Measurements from ENCODE around the gene MNS1. TPM values are rescaled to one million over a fixed set of nuclear protein-coding genes. Genes with fewer than 3 reads are reported as not detected.

MNS1 gene
- total RNA-seq, 1 donor from 2014 or later: not detected

- H3K36me3 Mint-ChIP-seq (ENCODE audit: unreplicated experiment): peaks cover 7% of the 10 kb centered on the region
- DNase-seq: no peak
- H3K27me3 Mint-ChIP-seq (ENCODE audit: unreplicated experiment): no peaks in the 10 kb centered on the region
- no peak overlapping the region for H3K4me3 Mint-ChIP-seq (ENCODE audit: unreplicated experiment)
- TF ChIP-seq CTCF (IDR thresholded peaks at IDR 0.05; ENCODE audit: partially characterized antibody, unreplicated experiment): no peak
- no peaks in the 10 kb centered on the region for H3K4me1 Mint-ChIP-seq (ENCODE audit: low read depth, unreplicated experiment)
- peaks cover 3% of the 10 kb centered on the region for H3K9me3 Mint-ChIP-seq (ENCODE audit: unreplicated experiment)
- H3K27ac Mint-ChIP-seq (ENCODE audit: unreplicated experiment): no peak overlapping the region
Measured at GRCh38 chr15:56475351-56475750, 10.4 kb upstream of the MNS1 start.

GRCh38 chr15:56473017-56473416, 8.1 kb upstream of the MNS1 start:
- Mint-ChIP-seq H3K9me3 (ENCODE audit: unreplicated experiment) (no peaks in the 10 kb centered on the region), H3K27ac (ENCODE audit: unreplicated experiment) (no peak overlapping the region), H3K4me3 (ENCODE audit: unreplicated experiment) (no peak overlapping the region), H3K4me1 (ENCODE audit: low read depth, unreplicated experiment) (peaks cover 4% of the 10 kb centered on the region), H3K27me3 (ENCODE audit: unreplicated experiment) (no peaks in the 10 kb centered on the region), H3K36me3 (ENCODE audit: unreplicated experiment) (no peaks in the 10 kb centered on the region)
- no peak for DNase-seq
- TF ChIP-seq CTCF (IDR thresholded peaks at IDR 0.05; ENCODE audit: partially characterized antibody, unreplicated experiment): no peak

- Mint-ChIP-seq H3K4me1 (ENCODE audit: low read depth, unreplicated experiment) (peaks cover 4% of the 10 kb centered on the region), H3K27ac (ENCODE audit: unreplicated experiment) (no peak overlapping the region), H3K27me3 (ENCODE audit: unreplicated experiment) (no peaks in the 10 kb centered on the region), H3K4me3 (ENCODE audit: unreplicated experiment) (no peak overlapping the region), H3K36me3 (ENCODE audit: unreplicated experiment) (no peaks in the 10 kb centered on the region), H3K9me3 (ENCODE audit: unreplicated experiment) (no peaks in the 10 kb centered on the region)
- no peak for TF ChIP-seq CTCF (IDR thresholded peaks at IDR 0.05; ENCODE audit: partially characterized antibody, unreplicated experiment)
- DNase-seq: no peak
Measured at GRCh38 chr15:56472278-56472677, 7.3 kb upstream of the MNS1 start.

- Mint-ChIP-seq H3K9me3 (ENCODE audit: unreplicated experiment) (no peaks in the 10 kb centered on the region), H3K36me3 (ENCODE audit: unreplicated experiment) (no peaks in the 10 kb centered on the region), H3K4me3 (ENCODE audit: unreplicated experiment) (no peak overlapping the region), H3K27me3 (ENCODE audit: unreplicated experiment) (peaks cover 2% of the 10 kb centered on the region), H3K4me1 (ENCODE audit: low read depth, unreplicated experiment) (peaks cover 4% of the 10 kb centered on the region), H3K27ac (ENCODE audit: unreplicated experiment) (no peak overlapping the region)
- TF ChIP-seq CTCF (IDR thresholded peaks at IDR 0.05; ENCODE audit: partially characterized antibody, unreplicated experiment): no peak
- DNase-seq: no peak
Measured at GRCh38 chr15:56471440-56472069, 6.6 kb upstream of the MNS1 start.

GRCh38 chr15:56469483-56469882, 4.5 kb upstream of the MNS1 start:
- peaks cover 6% of the 10 kb centered on the region for H3K4me1 Mint-ChIP-seq (ENCODE audit: low read depth, unreplicated experiment)
- TF ChIP-seq CTCF (IDR thresholded peaks at IDR 0.05; ENCODE audit: partially characterized antibody, unreplicated experiment): no peak
- H3K4me3 Mint-ChIP-seq (ENCODE audit: unreplicated experiment): no peak overlapping the region
- no peaks in the 10 kb centered on the region for H3K36me3 Mint-ChIP-seq (ENCODE audit: unreplicated experiment)
- peak overlapping the region; percentile 7 for H3K27ac Mint-ChIP-seq (ENCODE audit: unreplicated experiment)
- H3K9me3 Mint-ChIP-seq (ENCODE audit: unreplicated experiment): no peaks in the 10 kb centered on the region
- peaks cover 2% of the 10 kb centered on the region for H3K27me3 Mint-ChIP-seq (ENCODE audit: unreplicated experiment)
- no peak for DNase-seq
